ENCODE results near the gene VPS13D. TPM values are rescaled to one million over a fixed set of nuclear protein-coding genes. Genes with fewer than 3 reads are reported as not detected.

Gene VPS13D
- total and polyA plus RNA-seq, 2 of the 4 experiments (the other 2 are of a cell fraction) = 9.0 to 16.3 TPM

GRCh38 chr1:12204140-12204539, 25.7 kb upstream of the VPS13D start:
- Histone ChIP-seq H4K8ac (ENCODE audit: low read depth in 2 of 2, low read length in 2 of 2) (no peak overlapping the region), H4K91ac (ENCODE audit: insufficient read depth, low read depth, low read length) (no peak overlapping the region), H3K4me2 (ENCODE audit: low read depth, low read length) (no peak overlapping the region), H2AK5ac (ENCODE audit: low read depth, low read length) (no peak overlapping the region), H3K23ac (ENCODE audit: low read depth, low read length) (no peak overlapping the region), H3K4ac (ENCODE audit: low read depth, low read length) (no peak overlapping the region), H4K20me1 (ENCODE audit: insufficient read depth, low read length) (no peaks in the 10 kb centered on the region), H2AFZ (replicated peaks; ENCODE audit: low read length, poor library complexity) (no peak overlapping the region), H3K9me1 (ENCODE audit: insufficient read depth, low read length) (no peaks in the 10 kb centered on the region), H2BK15ac (ENCODE audit: low read depth, low read length) (no peak overlapping the region), H3K4me1 (ENCODE audit: control insufficient read depth, insufficient read depth, low read length) (no peaks in the 10 kb centered on the region; the same call in 1 of the 2 replicates), H4K5ac (ENCODE audit: low read depth, low read length) (no peak overlapping the region), H3K36me3 (ENCODE audit: control insufficient read depth, insufficient read depth, low read length) (peaks cover 19% of the 10 kb centered on the region), H3K9ac (ENCODE audit: low read depth, low read length) (no peak overlapping the region), H3K14ac (replicated peaks; ENCODE audit: low read depth, low read length) (no peak overlapping the region), H3K18ac (ENCODE audit: low read depth, low read length) (no peak overlapping the region), H2BK20ac (ENCODE audit: low read depth, low read length) (no peak overlapping the region), H2BK120ac (ENCODE audit: low read depth, low read length) (no peak overlapping the region), H3K56ac (ENCODE audit: extremely low read depth, insufficient read depth, low read length) (no peak overlapping the region), H3K27ac (ENCODE audit: insufficient read depth, low read length) (no peak overlapping the region), H3K9me3 (ENCODE audit: control insufficient read depth, insufficient read depth, low read length) (no peaks in the 10 kb centered on the region), H3K79me1 (ENCODE audit: low read depth in 1 of 2, low read length in 2 of 2) (no peaks in the 10 kb centered on the region), H2BK5ac (ENCODE audit: low read depth, low read length, poor library complexity, severe bottlenecking) (no peak overlapping the region), H3K4me3 (ENCODE audit: insufficient read depth, low read depth, low read length) (no peak overlapping the region), H2AK9ac (replicated peaks; ENCODE audit: low read depth, low read length, poor library complexity) (no peak overlapping the region), H3K27me3 (ENCODE audit: control insufficient read depth, insufficient read depth, low read length) (no peaks in the 10 kb centered on the region)
- no TSS peak for BruUV-seq (replicated peaks)
- no peak for TF ChIP-seq RAD21 (IDR thresholded peaks at IDR 0.05; ENCODE audit: low read length)
- no peak for TF ChIP-seq BHLHE40 (IDR thresholded peaks at IDR 0.05; ENCODE audit: low read depth, low read length)
- TF ChIP-seq NFE2L2 (IDR thresholded peaks at IDR 0.05; ENCODE audit: low read depth, low read length) = no peak
- TF ChIP-seq RFX5 (IDR thresholded peaks at IDR 0.05; ENCODE audit: low read depth, low read length) = no peak
- TF ChIP-seq SMC3 (IDR thresholded peaks at IDR 0.05; ENCODE audit: low read depth, low read length) = no peak
- no peak for TF ChIP-seq ELK1 (IDR thresholded peaks at IDR 0.05; ENCODE audit: borderline replicate concordance, low read depth, low read length)
- dilution Hi-C loops (cut with HindIII; ENCODE audit: low sequenced_read_pairs, unreplicated experiment) = no loop called here
- in situ Hi-C loops (cut with MboI; ENCODE audit: low sequenced_read_pairs) = no loop called here
- DNase-seq (no peak), ATAC-seq (ENCODE audit: low read depth) (no peak)
- no CpG with 5 or more reads among the region's 7 CpGs for WGBS, 2 experiments (ENCODE audit: extremely low coverage in 2 of 2, insufficient read length in 1 of 2)
- POLR2A ChIA-PET (ENCODE audit: unreplicated experiment) = no interaction called here
- intact Hi-C loops (cut with micrococcal nuclease) = no loop called here
- CTCF ChIA-PET = no interaction called here
